Measurements from ENCODE around the gene DAPP1.

DNA sequence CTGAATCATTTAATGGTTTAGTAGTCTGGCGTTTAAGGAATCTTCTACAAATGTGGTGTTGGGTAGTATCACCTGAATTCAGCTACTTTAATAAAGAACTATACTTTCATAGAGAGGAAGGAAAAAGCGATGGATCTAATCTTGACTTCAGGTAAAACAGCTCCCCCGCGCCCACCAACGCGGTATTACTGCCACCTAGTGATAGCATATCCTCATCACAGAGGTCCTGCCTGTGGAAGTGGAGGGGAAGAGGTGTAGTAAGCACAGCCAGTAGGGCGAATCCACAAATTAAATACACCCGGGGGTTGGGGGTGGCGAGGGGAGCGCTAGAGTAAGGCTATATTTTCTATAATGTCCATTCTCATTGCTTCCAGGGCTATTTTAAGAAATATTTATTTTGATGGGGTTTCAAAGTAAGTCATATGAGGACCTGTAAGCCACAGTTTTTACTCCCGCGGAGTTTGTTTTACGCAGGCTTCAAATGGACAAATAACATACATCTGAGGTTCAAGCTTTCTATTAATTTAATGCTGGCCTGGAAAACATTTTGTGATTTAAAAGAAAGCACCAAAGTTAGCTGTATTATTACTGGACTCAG, 8.3 kb upstream of the DAPP1 start:
- no peak for TF ChIP-seq EP300 (IDR thresholded peaks at IDR 0.05; ENCODE audit: borderline replicate concordance in 1 of 2, control insufficient read depth in 1 of 2, low read depth in 2 of 2, low read length in 2 of 2)
- TF ChIP-seq, protein P1, sequence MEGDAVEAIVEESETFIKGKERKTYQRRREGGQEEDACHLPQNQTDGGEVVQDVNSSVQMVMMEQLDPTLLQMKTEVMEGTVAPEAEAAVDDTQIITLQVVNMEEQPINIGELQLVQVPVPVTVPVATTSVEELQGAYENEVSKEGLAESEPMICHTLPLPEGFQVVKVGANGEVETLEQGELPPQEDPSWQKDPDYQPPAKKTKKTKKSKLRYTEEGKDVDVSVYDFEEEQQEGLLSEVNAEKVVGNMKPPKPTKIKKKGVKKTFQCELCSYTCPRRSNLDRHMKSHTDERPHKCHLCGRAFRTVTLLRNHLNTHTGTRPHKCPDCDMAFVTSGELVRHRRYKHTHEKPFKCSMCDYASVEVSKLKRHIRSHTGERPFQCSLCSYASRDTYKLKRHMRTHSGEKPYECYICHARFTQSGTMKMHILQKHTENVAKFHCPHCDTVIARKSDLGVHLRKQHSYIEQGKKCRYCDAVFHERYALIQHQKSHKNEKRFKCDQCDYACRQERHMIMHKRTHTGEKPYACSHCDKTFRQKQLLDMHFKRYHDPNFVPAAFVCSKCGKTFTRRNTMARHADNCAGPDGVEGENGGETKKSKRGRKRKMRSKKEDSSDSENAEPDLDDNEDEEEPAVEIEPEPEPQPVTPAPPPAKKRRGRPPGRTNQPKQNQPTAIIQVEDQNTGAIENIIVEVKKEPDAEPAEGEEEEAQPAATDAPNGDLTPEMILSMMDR (IDR thresholded peaks at IDR 0.05 in 2 of 3, conservative IDR thresholded peaks at IDR 0.05 in 1 of 3; ENCODE audit: control insufficient read depth in 2 of 3, extremely low read depth in 1 of 3, insufficient read depth in 1 of 3, low read depth in 3 of 3, low read length in 3 of 3), result peak; percentile 75 to 85 (median 79)
- no peak for TF ChIP-seq KDM1A (IDR thresholded peaks at IDR 0.05; ENCODE audit: borderline replicate concordance)
- TF ChIP-seq, protein P2, sequence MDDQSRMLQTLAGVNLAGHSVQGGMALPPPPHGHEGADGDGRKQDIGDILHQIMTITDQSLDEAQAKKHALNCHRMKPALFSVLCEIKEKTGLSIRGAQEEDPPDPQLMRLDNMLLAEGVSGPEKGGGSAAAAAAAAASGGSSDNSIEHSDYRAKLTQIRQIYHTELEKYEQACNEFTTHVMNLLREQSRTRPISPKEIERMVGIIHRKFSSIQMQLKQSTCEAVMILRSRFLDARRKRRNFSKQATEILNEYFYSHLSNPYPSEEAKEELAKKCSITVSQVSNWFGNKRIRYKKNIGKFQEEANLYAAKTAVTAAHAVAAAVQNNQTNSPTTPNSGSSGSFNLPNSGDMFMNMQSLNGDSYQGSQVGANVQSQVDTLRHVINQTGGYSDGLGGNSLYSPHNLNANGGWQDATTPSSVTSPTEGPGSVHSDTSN (IDR thresholded peaks at IDR 0.05; ENCODE audit: insufficient replicate concordance, low read depth, low read length), result no peak
- TF ChIP-seq, protein P3, sequence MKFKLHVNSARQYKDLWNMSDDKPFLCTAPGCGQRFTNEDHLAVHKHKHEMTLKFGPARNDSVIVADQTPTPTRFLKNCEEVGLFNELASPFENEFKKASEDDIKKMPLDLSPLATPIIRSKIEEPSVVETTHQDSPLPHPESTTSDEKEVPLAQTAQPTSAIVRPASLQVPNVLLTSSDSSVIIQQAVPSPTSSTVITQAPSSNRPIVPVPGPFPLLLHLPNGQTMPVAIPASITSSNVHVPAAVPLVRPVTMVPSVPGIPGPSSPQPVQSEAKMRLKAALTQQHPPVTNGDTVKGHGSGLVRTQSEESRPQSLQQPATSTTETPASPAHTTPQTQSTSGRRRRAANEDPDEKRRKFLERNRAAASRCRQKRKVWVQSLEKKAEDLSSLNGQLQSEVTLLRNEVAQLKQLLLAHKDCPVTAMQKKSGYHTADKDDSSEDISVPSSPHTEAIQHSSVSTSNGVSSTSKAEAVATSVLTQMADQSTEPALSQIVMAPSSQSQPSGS (IDR thresholded peaks at IDR 0.05; ENCODE audit: low read length), result no peak
- no peak for TF ChIP-seq CREM (IDR thresholded peaks at IDR 0.05; ENCODE audit: low read depth)
- TF ChIP-seq, protein P4, sequence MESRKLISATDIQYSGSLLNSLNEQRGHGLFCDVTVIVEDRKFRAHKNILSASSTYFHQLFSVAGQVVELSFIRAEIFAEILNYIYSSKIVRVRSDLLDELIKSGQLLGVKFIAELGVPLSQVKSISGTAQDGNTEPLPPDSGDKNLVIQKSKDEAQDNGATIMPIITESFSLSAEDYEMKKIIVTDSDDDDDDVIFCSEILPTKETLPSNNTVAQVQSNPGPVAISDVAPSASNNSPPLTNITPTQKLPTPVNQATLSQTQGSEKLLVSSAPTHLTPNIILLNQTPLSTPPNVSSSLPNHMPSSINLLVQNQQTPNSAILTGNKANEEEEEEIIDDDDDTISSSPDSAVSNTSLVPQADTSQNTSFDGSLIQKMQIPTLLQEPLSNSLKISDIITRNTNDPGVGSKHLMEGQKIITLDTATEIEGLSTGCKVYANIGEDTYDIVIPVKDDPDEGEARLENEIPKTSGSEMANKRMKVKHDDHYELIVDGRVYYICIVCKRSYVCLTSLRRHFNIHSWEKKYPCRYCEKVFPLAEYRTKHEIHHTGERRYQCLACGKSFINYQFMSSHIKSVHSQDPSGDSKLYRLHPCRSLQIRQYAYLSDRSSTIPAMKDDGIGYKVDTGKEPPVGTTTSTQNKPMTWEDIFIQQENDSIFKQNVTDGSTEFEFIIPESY (IDR thresholded peaks at IDR 0.05), result no peak
